NCI-H2171 (cell line): ENCODE measurements around the gene KRT79.

ENCODE experiments used
- DNase-seq: peaks from one replicate; lab custom pipeline; 2025; lab: John Stamatoyannopoulos, UW

The KRT79 gene

GRCh38 chr12:52791271-52792184 lies 42.6 kb downstream of the KRT79 start:
- no peak for DNase-seq

GRCh38 chr12:52790427-52791270 lies 43.5 kb downstream of the KRT79 start:
- no peak for DNase-seq

- no peak for DNase-seq
These were observed 44.3 kb downstream of the KRT79 start for GRCh38 chr12:52789637-52790426.

GRCh38 chr12:52788876-52789636 lies 45.1 kb downstream of the KRT79 start:
- no peak for DNase-seq

GRCh38 chr12:52788192-52788875 lies 45.8 kb downstream of the KRT79 start:
- DNase-seq = no peak

GRCh38 chr12:52787324-52788191 lies 46.6 kb downstream of the KRT79 start:
- no peak for DNase-seq

- no peak for DNase-seq
These were observed 49.2 kb downstream of the KRT79 start for GRCh38 chr12:52784909-52785308.

GRCh38 chr12:52783563-52784316 lies 50.4 kb downstream of the KRT79 start:
- no peak for DNase-seq

GRCh38 chr12:52782502-52782901 lies 51.6 kb downstream of the KRT79 start:
- no peak for DNase-seq

GRCh38 chr12:52781399-52782082 lies 52.6 kb downstream of the KRT79 start:
- no peak for DNase-seq

- no peak for DNase-seq
These were observed 54.2 kb downstream of the KRT79 start for GRCh38 chr12:52779914-52780313.

GRCh38 chr12:52778833-52779232 lies 55.3 kb downstream of the KRT79 start:
- no peak for DNase-seq

GRCh38 chr12:52777566-52777965 lies 56.5 kb downstream of the KRT79 start:
- no peak for DNase-seq

GRCh38 chr12:52776913-52777395 lies 57.2 kb downstream of the KRT79 start, which contains the start of gene KRT76:
TSS of gene KRT76 (minus strand) at chr12:52777345. CDS start at chr12:52777291, 54 bp downstream.
- DNase-seq = no peak

- no peak for DNase-seq
These were observed 57.7 kb downstream of the KRT79 start for GRCh38 chr12:52776435-52776834.

GRCh38 chr12:52774629-52775250 lies 59.4 kb downstream of the KRT79 start:
- no peak for DNase-seq

- DNase-seq = no peak
These were observed 61.3 kb downstream of the KRT79 start for GRCh38 chr12:52772772-52773171.

- DNase-seq = no peak
These were observed 61.9 kb downstream of the KRT79 start for GRCh38 chr12:52772188-52772587.
